NCI-H2107 treated with DMSO at 0.1 percent for 48 hours (cell line): ENCODE measurements around the gene ARHGEF7.
A peak's percentile ranks its signal among the peaks of the same experiment; 100 is the strongest.
"Not testable (repeated sequence)": the region's sequence is repeated elsewhere in the genome, so short reads cannot be mapped to it uniquely, and the experiment has no call there.

ENCODE experiments used
- DNase-seq: peaks from one replicate; lab custom pipeline; 2025; ENCODE audit not compliant: unreplicated experiment; lab: John Stamatoyannopoulos, UW

The ARHGEF7 gene

DNA sequence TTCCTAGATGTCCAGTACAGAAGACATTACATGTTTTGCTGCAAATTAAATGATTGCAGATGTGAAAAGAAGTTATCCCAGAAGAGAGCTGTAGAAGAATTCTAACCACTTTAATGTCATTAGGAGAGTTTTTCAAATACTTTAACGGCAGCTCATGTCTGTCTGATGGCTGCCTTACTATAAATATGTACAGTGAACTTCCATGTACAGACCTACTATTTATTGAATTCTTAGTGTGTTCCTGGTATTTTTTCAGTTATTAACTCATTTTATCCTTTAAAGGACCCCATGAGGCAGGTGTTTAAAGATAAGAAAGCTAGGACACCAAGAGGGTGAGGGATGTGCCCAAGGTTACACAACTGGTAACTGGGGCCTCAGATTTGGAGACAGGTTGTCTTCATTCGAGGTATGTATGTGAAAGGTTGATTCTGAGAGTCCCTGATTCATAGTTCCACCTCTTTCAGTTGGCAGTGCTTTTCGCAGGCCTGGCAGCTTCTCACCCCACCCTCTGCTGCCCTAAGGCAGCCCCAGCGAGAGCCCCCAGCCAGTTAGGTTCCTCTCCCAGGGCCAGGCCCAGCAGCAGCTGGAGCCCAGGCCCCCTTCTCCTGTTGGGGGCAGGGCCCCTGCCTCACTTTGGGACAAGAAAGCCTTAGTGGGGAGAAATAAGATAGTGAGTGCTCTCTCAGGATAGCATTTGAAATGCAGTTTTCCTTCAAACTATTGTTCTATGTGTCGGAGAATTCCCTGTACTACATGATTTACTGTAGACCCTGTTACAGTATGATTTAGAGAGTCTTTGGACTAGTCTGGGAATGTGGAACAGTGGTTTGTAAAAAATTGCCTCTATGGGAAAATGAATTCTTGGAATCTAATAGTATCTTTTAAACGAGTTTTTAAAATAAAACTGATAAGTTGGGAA, 137.6 kb downstream of the ARHGEF7 start:
- DNase-seq = no peak

DNA sequence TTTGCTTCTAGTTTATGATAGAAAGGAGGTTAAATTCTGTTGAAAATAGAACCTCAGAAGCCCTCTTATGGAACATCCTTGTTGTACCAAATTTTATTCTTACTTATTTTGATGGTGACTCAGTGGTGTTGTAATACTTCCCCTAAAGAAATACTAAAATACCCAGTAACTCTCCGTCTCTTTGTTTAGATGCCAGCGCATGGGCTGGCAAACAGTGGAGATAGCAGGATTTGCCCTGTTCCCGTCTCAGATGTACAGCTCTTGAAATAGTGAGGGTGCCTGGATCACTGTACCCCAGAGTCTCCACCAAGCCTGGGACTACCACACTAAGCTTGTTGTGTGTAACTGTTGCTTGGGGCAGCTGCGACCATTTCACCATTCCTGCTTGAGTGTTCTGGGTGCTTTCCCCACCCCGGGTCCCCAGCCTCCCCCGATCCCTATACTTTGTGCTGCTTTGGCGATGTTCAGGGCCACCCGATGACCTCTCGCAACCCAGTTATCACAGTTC, 138.3 kb downstream of the ARHGEF7 start:
- no peak for DNase-seq

DNA sequence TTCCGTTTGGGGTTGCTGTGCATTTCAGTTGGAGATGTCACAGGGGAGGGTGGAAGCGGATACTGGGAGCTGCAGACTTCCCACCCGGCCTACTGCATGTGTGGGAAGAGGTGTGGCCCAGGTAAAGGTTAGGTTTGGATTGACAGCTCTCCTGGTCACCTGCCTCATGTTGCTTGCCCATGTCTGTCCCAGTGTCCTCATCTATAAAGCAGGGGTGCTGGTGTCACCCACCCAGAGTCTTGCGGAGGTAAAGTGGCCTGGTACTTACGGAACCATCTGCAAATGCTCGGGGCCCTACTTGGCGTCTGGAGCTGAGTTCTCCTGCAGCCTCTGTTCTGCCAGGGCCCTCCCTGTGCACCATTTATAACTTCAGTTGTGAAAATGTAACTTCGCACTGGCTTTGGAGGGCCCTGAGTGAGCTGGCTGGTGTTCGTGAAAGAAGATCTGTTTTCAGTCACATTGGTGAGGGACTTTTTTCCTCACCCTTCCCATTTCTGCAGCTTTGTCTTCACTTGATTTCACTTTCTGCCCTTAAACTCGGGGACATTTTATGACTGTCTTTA, 140.2 kb downstream of the ARHGEF7 start:
- DNase-seq = no peak

DNA sequence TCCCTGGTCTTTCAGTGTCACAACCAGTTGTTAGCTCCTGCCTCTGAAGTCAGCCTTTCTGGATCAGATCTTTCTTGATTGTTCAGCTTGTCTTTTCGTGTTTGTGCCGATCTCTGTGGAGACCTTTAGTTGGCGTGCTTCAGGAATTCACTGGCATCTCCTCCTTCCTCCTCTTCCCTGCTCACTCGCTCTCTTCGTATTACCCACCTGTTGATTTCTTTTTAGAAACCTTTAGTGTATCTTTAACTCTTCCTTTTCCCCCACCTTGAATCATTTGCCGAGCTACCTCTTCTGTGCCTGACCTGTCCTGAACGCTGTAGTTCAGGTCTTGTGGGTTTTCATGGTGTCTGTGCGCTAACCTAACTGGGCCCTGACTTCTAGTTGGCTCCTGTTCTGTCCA, 141.3 kb downstream of the ARHGEF7 start:
- DNase-seq = no peak

DNA sequence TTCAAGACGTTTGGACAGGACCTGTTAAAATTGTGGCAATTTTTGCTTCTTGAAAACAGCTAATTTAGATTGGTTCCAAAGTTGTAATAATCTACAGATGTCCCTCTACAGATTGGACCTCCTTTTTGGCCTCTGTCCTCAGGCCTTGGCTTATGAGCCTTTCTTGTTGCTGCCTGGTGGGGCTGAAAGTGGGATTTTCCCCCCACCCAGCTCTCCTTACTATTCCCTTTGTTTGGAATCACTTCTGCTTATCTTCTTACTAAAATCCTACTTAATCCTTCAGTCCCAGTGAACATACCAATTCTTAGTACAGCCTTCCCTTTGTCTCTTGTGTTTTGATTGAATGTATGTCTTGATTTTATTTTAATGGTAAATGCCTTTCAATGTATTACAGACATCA, 141.8 kb downstream of the ARHGEF7 start:
- no peak for DNase-seq

DNA sequence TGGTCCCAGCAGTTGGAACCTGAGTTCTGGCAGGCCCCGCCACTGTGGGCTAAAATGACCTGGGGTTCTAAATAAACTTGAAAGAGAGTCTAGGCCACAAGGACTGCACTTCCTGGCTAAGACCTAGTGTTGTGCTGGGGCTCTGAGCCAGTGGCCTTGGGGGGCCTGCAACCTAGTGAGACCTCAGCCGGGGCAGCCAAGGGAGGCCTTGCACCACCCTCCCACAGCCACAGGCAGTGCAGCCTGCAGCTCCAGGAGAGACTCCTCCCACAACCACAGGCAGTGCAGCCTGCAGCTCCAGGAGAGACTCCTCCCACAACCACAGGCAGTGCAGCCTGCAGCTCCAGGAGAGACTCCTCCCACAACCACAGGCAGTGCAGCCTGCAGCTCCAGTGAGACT, 142.8 kb downstream of the ARHGEF7 start:
- DNase-seq = not testable (repeated sequence)

DNA sequence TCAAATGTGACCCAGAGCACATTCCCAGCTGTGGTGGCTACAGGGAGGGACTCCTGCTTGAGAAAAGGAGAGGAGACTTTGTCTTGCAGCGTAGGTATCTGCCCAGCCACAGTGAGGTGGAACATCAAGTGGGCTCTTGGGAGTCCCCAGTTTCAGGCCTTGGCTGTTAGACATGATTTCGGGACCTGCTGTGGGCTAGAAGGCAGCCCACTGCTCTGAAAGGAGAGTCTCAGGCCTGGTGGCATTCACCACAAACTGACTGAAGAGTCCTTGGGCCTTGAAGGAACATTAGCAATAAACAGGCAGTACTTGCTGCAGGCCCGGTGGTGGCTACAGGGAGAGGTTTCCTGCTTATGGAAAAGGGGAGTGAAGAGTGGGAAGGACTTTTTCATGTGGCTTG, 143.5 kb downstream of the ARHGEF7 start:
- no peak for DNase-seq

DNA sequence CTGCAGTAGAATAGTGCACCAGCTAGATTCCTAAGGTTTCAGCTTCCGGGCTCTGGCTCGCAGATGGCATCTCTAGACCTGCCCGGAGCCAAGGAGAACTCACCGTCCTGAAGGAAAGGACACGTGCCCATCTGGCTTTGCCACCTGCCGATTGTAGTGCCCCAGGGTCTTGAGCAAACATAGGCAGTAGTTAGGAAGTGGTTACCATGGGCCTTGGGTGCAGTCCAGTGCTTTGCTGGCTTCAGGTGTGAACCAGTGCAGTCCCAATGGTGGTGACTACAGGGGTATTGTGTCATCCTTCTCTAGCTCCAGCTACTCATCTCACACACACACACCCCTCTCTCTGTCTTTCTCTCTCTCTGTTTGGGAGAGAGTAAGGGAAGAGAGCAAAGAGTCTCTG, 143.9 kb downstream of the ARHGEF7 start:
- no peak for DNase-seq

DNA sequence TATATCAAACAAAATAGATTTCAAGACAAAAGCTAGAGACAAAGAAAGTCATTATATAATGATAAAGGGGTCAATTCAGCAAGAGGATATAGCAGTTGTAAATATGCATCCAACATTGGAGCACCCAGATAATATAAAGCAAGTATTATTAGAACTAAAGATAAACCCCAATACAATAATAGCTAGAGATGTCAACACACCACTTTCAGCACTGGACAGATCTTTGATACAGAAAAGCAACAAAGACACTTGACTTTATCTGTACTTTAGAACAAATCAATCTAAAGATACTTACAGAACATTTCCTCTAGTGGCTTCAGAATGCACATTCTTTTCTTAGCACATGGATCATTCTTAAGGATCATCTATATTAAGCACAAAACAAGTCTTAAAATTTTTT, 146.2 kb downstream of the ARHGEF7 start:
- DNase-seq = no peak

DNA sequence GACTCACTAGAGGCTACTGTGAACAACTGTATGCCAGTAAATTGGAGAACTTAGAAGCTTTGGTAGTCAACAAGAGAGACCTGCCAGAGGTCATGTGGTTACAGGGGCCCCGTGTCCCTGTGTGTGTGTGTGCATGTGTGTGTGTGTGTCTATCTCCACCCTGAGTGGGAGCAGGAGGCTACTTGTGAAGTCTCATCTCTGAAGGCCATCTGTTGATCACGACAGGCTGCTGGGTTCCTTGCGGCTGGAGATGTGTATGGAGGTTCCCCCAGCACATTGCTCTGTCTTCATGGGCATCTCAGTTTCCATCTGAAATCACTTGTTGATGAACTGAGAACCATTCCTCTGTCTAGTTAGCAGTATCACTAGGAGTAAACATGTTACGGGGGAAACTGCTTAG, 147.2 kb downstream of the ARHGEF7 start:
- no peak for DNase-seq

DNA sequence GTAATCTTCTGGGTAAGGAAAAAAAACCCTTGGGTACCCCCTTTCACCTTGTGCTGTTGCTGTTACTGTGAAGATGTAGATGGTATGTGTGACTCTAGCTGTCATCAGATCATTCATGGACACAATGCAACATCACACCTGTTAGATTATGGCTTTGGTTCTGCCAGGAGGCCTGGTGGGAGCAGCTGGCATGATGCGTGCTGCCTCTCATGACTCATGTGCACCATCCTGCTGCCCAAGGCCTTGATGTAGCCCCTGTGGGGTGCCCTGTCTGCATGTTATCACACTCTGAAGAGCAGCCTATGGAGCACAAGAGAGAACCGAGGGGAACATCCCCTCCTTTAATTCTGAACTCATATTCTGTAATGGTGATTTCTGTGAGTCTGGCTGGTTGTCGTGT, 147.6 kb downstream of the ARHGEF7 start:
- DNase-seq = no peak

DNA sequence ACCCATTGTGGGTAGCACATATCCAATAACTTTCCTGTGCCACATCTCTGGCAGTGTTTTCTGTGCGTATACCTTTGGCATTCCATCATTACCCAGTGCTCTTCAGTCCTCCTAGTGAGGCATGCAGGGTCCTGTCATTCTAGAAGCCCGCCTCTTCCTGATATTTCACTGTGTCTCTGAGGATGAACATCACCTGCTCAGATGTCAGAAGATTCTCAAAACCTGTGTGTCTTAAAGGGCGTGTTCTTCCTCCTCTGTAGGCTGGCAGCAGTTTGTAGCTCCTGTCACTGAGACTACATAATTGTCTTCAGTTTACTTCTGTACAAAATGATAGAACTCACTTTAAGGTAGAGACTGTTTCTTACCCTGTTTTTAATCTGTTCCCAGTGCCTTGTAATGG, 148.5 kb downstream of the ARHGEF7 start:
- DNase-seq = no peak

DNA sequence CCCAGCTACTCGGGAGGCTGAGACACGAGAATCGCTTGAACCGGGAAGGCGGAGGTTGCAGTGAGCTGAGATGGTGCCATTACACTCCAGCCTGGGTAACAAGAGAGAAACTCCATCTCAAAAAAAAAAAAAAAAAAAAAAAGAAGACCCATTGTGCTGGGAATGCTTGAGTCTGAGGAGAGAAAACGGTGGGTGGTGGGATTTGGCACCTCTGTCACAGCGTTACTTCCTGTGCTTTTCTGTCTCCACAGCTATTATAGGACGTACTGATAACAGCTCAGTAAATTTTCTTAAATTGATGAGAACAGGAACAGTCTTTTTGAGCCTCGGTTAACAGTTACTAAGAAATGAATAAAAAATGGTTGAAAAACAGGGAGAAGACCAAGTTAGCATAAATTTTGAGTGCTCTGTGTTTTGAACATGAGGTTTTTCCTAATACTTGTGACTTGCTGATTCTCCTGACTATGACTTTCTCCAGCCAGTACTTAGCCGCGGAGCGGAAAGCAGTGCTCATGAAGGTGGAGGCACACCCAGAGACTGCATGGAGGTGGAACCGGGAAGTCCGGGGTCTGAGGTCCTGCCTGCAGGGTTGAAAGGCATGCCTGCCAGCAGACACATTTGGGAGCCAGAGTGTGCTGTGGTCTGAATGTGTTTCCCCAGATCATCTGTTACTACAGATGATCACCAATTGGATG, 150.0 kb downstream of the ARHGEF7 start:
- no peak for DNase-seq

DNA sequence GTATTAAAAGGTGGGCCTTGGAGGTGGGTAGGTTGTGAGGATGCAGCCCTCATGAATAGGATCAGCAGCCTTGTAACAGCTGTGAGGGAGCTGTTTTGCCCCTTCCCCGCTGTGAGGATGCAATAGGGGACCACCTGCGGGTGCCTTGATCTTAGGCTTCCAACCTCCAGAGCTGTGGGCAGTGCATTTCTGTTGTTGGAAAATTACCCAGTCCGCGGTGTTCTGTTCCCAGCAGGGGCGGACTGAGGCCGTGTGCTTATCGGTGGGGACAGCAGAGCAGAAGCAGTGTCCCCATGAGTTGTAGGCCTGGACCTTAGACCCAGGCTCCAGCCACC, 150.6 kb downstream of the ARHGEF7 start:
- DNase-seq = no peak

DNA sequence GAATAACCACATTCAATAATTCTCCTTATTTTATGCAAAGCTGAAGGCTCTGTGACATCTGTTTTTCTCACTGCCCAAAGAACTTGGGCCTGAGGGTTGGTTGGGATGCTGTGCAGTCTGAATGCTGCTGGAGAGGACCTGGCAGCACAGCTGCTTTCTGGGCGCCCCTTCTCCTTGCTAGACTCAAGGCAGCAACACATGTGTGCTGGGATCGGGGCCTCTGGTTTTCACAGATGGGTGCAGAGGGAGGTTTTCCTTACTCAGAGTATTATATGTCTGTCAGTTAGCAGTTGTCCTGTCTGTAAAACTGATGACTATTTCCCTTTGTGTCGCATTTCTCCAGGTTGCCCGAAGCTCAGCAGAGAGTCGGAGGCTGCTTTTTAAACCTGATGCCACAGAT, 152.1 kb downstream of the ARHGEF7 start:
- peak; percentile 61 for DNase-seq

DNA sequence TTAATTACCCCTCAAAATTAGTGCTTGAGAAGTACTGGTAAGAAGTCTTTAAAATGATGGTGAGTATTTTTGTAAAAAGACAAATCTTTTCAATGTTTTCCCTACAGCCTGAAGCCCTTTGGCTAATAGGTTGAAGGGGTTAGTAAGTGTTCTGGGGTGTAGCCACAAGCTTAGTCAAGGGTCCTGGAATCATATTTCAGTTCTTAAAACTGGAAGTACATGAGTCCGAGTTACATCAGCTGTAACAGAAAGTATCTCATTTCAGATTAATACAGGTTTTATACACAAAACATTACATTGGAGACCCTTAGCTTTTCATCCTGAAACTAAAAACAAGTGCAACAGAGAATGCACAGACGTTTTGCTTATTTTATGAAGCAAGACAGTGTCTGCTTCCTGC, 152.7 kb downstream of the ARHGEF7 start:
- peak; percentile 56 for DNase-seq

DNA sequence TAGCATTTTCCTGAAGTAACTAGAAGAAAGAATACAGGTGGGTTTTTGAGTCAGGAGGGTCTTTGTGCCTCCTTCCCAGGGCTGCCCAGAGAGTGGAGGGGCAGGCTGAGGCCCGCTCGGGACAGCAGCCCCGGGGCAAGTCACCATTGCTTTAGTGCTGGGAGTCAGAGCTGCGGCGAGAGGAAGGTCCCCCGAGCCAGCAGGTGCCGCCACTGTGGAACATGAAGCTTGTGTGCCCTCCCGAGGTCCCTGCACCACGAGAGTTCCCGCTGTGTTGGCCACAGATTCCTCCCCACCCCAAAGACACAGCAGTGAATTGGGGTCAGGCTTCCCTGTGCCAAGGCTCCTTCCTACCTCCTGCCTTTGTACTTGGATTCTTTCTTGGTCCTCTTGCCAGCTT, 154.4 kb downstream of the ARHGEF7 start:
- no peak for DNase-seq

DNA sequence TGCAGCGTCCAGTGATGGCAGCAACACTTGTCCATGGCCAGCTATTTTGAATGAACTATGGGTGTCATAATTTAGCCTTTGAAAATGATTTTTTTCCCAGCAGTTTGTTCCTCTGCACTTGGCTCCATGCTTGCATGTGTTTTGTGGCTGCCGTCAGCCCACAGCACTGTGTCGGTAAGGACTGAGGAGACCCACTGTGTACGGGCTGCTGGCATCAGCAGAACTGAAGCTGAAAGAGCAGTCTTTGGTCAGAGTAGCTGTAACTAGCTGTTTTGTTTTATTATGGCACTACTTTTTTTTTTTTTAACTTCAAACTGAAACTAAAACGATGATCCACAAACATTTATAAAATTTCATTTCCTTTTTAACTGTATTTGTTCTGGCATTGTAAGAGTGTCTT, 155.0 kb downstream of the ARHGEF7 start:
- DNase-seq = no peak

DNA sequence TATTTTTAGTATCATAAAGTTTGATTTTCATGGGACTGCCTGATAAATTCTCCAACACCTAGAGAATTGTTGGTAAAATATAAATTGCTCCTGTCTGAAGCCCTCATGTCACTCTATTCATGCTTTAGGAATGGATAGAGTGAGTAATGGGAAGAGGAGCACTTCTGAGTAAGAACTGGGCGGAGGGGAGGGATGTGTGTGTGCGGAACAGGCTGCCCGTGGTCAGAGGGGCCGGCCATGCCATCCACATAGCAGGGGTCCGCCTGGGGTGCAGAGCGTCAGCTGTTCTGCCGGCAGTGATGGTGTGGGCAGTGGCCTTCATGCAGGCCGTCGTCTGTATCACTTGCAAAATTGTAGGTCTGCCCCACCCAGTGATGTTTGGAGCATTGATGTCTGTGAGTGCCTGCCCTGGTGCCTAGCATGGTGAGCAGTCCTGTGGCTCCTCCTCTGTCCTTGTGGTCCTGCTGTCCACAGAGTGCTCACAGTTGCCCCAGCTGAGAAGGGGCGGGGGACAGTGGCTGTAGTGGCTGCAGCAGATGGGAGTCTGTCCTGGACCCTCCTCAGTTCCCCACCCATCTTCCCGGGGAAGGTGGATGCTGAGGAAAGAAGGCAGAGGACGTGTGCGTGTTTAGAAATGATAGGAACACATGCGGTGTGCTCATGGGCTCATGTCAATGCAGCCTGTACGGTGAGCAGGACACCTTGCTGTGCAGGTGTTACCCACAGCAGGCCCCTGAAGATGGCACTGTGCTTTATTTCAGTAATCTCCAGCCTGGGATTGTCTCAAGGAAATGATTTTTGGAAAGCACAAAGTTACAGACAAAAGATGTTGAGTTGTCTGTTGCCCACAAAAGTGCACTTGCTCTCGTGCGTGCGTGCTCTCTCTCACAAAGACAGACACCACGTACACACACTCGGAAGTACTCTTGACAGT, 155.9 kb downstream of the ARHGEF7 start:
- DNase-seq = no peak

DNA sequence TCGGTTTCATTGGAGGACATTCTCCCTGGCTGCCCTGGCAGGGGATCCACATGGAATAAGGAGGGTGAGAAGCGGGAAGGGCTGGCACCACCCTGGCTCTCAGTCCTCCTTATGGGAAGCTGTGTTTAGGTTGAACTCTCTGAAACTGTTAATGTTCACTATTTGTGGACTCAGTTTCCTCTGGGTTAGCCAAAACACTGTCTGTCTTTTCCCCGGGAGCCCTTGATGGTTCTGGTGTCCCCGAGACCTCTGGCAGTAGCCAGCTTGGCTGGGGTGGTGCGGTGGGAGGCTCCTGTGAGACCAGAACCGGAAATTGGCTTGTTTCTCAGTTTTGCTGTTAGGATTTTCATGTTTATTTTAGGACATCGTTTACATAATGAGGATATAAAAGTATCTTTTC, 157.0 kb downstream of the ARHGEF7 start:
- no peak for DNase-seq

DNA sequence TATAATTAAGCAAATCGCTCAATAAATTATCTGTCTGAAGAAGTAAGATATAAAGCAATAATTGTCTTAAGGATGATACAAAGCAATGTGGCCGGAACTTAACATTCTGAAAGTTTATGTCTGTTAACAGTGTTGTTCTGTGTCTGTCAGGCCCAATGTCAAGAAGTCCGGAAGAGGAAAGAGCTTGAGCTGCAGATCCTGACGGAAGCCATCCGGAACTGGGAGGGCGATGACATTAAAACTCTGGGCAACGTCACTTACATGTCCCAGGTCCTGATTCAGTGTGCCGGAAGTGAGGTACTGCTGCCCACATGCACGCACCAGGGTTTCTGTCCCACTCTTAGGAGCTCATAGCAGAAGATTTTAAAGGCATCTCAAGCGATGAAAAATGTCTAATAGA, 160.3 kb downstream of the ARHGEF7 start:
- no peak for DNase-seq
